Stimulated activated CD8-positive, alpha-beta memory T cell treated with anti-CD3 and anti-CD28 coated beads, Interleukin-4, amount 100 ng/mL, for 1 hour (primary cell): ENCODE results near the gene ATP5MK.
"Not testable (repeated sequence)": the region's sequence is repeated elsewhere in the genome, so short reads cannot be mapped to it uniquely, and the experiment has no call there.

Source experiments
- DNase-seq, 2 donors: peaks; one replicate each; pipeline ENCODE4 v3.0.0-alpha.2; 2020; ENCODE audit warnings: low read depth in 2 of 2, low spot score in 1 of 2

ATP5MK gene, protein sequence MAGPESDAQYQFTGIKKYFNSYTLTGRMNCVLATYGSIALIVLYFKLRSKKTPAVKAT

DNA sequence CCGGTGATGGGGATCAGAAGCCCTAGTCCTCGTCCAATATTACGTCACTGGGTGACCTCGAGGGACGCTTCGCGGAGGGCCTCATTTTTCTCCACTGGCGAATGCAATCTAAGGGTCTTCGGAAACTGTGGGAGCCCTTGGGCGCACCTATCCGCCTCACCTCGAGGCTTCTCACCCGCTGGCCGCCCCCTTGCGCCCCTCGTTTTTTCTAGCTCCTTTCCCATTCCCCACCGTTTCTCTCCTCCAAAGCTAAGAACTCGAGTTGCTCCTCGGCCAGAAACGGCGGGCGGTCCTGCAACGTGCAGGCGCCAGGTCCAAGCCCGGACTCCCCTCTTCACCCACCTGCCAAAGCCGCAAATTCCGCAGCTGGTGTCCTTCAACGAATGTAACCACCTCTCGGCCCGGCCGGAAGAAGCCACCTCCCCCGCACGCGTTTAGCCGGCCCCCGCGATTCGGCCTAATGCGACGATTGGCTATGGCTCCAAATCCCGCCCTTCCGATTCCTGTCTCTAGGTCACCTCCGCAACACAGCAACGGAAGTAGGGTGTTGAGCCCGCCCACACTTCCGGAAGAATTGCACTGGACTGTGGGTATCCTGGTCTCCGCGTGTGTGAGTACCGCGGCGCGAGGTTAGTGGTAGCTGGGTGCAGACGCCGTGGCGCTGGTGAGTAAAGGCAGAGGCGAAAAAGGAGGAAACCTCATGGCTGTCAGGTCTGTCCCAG, at the start of gene ATP5MK, which contains the start of gene PDCD11:
ATP5MK (minus strand) TSS at position 409 of the 722 bp plus-strand sequence. CDS start 4,018 bp downstream, outside the sequence.
PDCD11 (plus strand) TSS at position 560 of the 722 bp plus-strand sequence. CDS start 1,801 bp downstream, outside the sequence.
- DNase-seq = peak; percentile 76 to 90

DNA sequence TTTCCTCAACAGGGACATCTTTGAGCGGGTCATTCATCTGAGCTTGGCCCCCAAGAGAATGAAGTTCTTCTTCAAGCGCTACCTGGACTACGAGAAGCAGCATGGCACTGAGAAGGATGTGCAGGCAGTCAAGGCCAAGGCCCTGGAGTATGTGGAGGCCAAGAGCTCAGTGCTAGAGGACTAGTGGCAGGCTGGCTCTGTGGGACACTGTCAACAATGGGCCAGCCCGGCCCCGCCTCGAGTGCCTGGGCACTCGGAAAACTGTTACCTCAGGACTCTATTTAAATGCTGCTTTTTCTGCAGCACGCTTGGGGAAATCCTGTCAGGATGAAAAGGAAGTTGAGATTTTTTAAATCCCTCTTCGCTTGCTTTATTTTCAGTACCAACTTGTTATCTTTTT, 49.1 kb upstream of the ATP5MK start:
- DNase-seq = no peak

GRCh38 chr10:103444478-103444877, 48.2 kb upstream of the ATP5MK start:
- DNase-seq = no peak

GRCh38 chr10:103443475-103444185, 47.4 kb upstream of the ATP5MK start:
- DNase-seq = no peak

DNA sequence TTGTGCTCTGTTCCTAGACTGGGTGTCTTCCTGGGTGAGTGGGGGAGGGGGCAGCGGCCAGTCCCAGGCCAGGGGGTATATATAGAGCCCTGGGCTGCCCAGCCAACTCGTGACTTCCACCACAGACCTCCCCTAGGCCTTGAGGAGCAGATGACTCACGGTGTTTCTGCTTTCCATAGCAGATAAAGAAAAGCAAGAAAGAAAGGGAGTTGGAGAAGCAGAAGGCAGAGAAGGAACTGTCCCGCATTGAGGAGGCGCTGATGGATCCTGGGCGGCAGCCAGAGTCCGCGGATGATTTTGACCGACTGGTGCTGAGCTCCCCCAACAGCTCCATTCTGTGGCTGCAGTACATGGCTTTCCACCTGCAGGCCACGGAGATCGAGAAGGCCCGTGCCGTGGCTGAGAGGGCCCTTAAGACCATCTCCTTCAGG, 45.8 kb upstream of the ATP5MK start:
- DNase-seq = no peak

GRCh38 chr10:103441611-103442010, 45.3 kb upstream of the ATP5MK start:
- no peak for DNase-seq

DNA sequence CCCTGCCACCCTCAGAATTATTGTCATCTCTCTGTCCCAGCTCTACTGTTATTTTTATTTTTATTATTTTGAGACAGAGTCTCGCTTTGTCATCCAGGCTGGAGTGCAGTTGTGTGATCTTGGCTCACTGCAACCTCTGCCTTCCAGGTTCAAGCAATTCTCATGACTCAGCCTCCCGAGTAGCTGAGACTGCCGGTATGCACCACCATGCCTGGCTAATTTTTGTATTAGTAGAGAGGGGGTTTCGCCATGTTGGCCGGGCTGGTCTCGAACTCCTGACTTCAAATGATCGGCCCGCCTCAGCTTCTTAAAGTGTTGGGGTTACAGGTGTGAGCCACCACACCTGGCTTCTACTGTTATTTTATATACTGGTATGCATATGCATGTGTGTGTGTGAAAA, 44.9 kb upstream of the ATP5MK start:
- no peak for DNase-seq

GRCh38 chr10:103440416-103440815, 44.1 kb upstream of the ATP5MK start:
- DNase-seq = no peak

DNA sequence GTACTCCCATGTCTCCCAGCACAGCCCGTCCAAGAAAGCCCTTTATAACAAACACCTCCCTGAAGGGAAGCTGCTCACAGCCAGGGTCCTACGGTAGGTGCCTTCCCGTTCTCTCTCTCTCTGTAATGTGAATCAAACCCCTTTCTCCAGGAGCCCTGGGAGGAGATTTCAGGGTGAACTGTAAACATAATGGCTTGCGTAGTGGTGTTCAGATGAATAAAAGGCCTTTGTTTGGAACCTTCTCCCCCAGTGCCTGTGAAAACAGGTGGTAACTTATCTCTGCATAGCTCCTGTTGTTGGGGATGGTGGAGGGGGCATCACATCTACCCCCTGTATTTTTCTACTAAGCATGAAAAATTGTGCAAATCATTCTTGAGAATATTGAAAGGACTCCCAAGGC, 43.5 kb upstream of the ATP5MK start:
- DNase-seq = no peak

DNA sequence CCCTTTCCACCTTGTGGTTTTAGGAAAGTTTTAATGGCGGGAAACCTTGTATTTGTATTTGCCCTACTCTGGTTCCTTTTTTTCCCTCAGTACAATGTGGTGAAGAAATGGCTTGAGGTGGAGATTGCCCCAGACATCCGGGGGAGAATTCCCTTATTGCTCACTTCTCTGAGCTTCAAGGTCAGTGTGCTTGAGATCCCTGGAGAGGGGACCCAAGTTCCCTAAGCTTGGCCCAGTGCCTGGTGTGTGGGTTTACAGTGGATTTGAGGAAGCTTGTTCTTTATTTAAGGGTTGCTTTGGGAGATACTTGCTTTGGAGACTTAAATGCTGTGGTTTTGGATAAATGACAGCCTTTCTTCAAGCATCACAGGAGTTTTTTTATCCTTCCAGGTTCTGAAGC, 37.6 kb upstream of the ATP5MK start:
- DNase-seq = no peak

GRCh38 chr10:103431902-103432301, 35.6 kb upstream of the ATP5MK start:
- no peak for DNase-seq

DNA sequence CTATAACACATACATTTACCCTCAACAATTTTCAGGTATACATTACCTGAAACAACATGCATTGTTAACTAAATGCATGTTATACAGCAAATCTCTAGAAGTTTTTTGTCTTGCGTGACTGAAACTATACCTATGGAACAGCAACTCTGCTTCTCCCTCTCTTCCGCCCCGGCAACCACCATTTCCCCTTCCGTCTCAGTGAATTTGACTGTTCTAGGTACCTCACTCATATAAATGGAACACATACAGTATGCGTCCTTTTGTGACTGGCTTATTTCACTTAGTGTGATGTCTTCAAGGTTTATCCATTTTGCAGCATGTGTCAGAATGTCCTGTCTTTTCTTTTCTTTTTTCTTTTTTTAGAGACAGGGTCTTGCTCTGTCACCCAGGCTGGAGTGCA, 33.4 kb upstream of the ATP5MK start:
- DNase-seq = no peak

GRCh38 chr10:103428989-103429643, 32.8 kb upstream of the ATP5MK start:
- DNase-seq = no peak

DNA sequence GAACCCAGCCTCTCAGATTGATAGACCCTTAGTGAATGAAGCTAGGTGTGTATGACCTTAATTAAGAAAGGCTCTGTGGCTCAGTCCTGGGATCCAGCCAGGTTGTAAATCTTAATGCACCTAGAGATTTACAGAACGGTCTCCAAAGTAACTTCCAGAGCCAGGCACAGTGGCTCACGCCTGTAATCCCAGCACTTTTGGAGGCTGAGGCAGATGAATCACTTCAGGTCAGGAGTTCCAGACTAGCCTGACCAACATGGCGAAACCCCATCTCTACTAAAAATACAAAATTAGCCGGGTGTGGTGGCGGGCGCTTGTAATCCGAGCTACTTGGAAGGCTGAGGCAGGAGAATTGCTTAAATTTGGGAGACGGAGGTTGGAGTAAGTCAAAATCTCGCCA, 31.6 kb upstream of the ATP5MK start:
- no peak for DNase-seq

DNA sequence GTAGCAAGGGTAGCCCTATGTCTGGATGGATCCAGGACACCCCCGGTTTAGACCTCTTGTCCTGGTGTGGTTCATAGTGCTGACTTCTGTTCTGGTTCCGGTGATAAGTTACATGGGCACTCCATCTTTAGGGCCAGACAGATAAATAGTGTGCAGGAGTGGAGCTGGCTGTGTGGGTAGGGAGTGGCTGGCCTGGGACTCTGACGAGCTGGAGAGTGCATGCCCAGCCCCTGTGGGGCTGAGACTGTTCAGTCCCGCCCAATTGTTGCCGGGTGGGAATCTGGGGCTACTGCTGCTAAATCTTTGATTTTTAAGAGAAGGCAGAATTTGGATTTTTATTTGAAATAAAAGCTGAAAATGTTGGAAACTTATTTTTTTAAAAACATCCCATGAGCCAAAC, 27.5 kb upstream of the ATP5MK start:
- no peak for DNase-seq

DNA sequence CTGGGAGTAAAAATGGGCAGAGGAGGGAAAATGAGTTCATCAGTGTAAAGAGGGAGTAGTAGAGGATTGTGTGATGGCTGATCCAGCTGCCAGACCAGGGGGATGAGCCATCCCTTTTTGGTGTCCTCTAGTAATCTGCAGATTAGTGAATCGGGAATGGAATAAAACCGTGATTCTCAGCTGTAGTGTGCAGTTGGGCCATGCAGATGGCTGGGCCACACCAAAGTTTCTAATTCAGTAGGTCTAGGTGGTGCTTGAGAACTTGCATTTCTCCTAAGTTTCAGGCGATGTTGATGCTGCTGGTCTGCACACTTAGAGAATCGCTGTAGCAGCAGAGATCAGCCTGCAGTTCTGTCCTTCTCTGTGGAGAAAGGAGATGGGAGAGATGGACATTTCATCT, 22.8 kb upstream of the ATP5MK start:
- no peak for DNase-seq

DNA sequence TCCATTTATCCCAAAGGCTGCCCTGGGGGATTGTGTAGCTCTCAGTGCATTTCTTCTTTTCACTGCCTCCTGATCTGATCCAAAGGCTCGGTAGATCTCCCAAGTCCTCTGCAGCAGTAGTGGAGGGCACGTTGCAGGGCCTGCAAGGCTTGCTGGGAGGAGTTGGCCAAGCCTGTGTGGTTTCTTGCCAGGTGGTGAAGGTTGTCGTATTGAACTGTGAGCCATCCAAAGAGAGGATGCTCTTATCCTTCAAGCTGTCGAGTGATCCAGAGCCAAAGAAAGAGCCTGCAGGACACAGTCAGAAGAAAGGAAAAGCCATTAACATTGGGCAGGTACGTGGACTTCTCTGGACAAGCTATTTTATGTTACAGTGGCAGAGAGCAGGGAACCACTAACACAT, 21.3 kb upstream of the ATP5MK start:
- DNase-seq = no peak

- not testable (repeated sequence) for DNase-seq
These were observed 20.8 kb upstream of the ATP5MK start for GRCh38 chr10:103417148-103417469.

DNA sequence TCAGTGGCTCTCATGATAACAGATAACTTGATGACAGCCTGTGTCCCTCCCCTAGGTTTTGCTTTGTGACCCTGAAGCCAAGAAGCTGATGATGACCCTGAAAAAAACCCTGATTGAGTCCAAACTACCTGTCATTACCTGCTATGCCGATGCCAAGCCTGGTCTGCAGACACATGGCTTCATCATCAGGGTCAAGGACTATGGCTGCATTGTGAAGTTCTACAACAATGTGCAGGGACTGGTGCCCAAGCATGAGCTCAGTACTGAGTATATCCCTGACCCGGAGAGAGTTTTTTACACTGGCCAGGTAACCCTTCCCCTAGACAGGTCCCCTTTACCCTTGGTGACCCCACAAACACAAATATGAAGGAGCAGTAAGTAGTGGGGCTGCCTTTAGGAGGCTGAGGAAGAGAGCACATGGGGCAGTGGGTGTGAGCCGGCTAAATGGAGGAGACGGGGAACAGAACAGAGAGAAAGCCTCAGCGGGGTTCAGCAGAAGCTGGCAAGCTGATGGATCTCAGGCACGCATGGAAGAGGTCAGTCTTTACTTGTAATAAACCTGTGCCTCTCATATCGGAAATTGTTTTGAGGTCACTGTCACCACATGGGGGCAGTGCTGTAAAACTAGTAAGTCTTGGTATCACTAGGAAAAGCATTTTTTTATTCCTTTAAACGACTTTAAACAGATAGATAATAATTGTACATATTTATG, 20.3 kb upstream of the ATP5MK start:
- peak; percentile 26 to 41 for DNase-seq

DNA sequence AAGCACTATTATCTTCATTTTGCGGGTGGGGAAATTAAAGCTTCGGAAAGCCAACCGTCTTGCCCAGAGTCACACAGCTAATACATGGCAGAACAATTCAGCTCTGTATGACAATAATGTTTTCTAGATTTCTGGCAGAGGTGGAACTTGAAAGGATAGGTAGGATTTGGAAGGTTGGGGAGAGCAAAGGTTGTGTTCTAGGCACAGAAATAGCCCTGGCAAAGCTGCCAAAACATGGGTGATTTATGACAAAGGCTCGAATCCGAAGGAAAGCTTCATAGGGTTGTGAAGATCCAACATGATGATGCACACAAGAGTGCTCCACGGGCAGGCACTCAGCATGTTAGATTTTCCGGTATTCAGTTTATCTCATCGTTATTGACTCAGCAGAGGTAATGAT, 19.3 kb upstream of the ATP5MK start:
- no peak for DNase-seq

DNA sequence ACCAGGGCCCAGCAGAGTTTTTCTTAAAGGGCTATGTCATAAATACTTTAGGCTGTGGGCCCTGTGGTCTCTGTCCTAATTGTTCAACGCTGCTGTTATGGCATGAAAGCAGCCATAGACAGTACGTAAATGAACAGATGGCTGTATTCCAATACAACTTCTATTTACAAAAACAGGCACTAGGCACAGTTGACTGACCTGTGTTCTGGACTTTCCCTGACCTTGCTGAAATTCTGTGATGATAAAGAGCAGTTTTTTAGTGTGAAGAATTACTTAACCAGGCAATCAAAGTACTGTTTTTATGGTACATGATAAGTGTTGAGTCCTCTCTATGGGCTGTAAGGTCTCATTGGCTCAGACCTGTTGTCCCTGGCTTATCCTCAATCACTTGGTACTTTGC, 17.3 kb upstream of the ATP5MK start:
- DNase-seq = no peak
